ENCODE measurements around the gene ITGA11. TPM values are rescaled to one million over a fixed set of nuclear protein-coding genes. Genes with fewer than 3 reads are reported as not detected.

Gene ITGA11
- total RNA-seq, 2 experiments from 2014 or later: 1.7 to 3.6 TPM

DNA sequence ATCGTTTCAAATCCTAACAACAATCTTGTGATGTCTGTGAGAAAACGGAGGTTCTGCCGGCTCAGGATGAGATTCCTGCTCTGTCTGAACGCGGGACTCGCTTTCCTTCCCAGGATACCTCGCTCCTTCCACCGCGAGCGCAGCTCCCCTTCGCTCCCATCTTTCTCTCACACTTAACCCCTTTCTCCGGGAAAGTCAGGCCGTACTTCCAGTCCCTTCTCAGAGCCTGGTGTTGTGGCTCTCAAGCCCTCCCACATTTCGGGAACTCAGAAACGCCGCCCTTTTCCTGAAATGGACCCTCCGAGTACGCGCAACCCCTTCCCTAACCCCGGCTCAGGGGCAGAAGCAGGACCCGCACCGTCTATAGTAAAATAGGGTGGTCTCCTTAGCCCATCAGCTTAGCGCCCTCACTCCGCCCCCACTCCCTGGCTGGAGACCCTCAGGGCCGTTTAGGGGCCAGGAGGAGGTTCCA lies 154.8 kb downstream of the ITGA11 start:
- Mint-ChIP-seq H3K4me1 (ENCODE audit: low read depth) (peaks cover 34% of the 10 kb centered on the region), H3K36me3 (ENCODE audit: low read depth) (peaks cover 23% of the 10 kb centered on the region), H3K4me3 (peak overlapping the region; percentile 93), H3K27me3 (no peaks in the 10 kb centered on the region), H3K27ac (peak overlapping the region; percentile 98), H3K9me3 (no peaks in the 10 kb centered on the region)
- ChIA-PET POLR2A (interaction anchor here (0.6 to 7.4 kb wide), 15 partner anchors 11 to 335 kb away, joined by 3 to 50 read pairs (median 3); partner anchors contain the start of genes CLN6 and PIAS1), CTCF (interaction anchor here (0.7 to 7.5 kb wide), 7 partner anchors 15 to 48 kb away, joined by 3 to 41 read pairs (median 6); partner anchors contain the start of gene CLN6)
- ATAC-seq (peak; percentile 15), DNase-seq (no peak)
- no peak for TF ChIP-seq CTCF (IDR thresholded peaks at IDR 0.05)
- intact Hi-C loops (cut with micrococcal nuclease): no loop called here

GRCh38 chr15:68276668-68277067 lies 155.3 kb downstream of the ITGA11 start:
- TF ChIP-seq CTCF (IDR thresholded peaks at IDR 0.05): no peak
- Mint-ChIP-seq H3K27ac (peak overlapping the region; percentile 98), H3K4me3 (peak overlapping the region; percentile 93), H3K9me3 (no peaks in the 10 kb centered on the region), H3K36me3 (ENCODE audit: low read depth) (peaks cover 20% of the 10 kb centered on the region), H3K4me1 (ENCODE audit: low read depth) (peaks cover 29% of the 10 kb centered on the region), H3K27me3 (no peaks in the 10 kb centered on the region)
- DNase-seq: no peak
- ChIA-PET POLR2A (interaction anchor here (0.6 to 7.4 kb wide), 10 partner anchors 12 to 336 kb away, joined by 3 to 50 read pairs (median 4); partner anchors contain the start of gene CLN6), CTCF (interaction anchor here (0.7 to 7.5 kb wide), 5 partner anchors 18 to 29 kb away, joined by 3 to 41 read pairs (median 6); no protein-coding TSS in a partner anchor)
- intact Hi-C loops (cut with micrococcal nuclease): no loop called here
- no peak for ATAC-seq

DNA sequence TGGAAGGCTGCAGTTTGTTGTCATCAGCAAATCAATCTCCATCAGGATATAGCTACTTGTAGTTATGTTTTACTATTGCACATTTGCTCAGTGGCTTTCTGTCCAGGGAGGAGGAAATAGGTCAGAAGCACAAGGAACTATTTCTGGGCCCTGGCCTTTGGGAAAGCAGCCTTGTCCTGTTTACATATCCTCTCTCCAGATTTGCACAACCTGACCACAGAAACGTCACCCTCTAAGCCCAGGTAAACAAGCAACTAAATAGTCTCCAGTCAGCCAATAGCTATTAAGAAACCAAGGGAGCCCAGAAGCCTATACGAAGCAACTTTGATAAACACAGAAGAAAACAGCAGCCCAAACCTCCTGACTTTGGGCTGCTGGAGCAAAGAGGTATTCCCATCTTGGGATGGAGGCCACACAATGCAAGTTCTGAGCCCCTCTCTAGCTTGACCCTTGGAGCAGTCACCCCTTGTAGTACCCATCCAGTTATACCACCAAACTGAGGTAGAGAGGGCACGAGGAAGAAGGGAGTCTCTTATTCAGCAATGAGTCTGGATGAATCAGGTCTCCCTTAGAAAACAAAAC lies 156.7 kb downstream of the ITGA11 start:
- Mint-ChIP-seq H3K4me3 (no peak overlapping the region), H3K27me3 (no peaks in the 10 kb centered on the region), H3K36me3 (ENCODE audit: low read depth) (peaks cover 17% of the 10 kb centered on the region), H3K9me3 (no peaks in the 10 kb centered on the region), H3K27ac (no peak overlapping the region), H3K4me1 (ENCODE audit: low read depth) (peaks cover 17% of the 10 kb centered on the region)
- POLR2A ChIA-PET: interaction anchor here (7.4 kb wide), 1 partner anchor 46 kb away, joined by 50 read pairs; the partner anchor contains the start of gene CLN6
- no peak for TF ChIP-seq CTCF (IDR thresholded peaks at IDR 0.05)
- ATAC-seq: no peak
- DNase-seq: no peak
- CTCF ChIA-PET: interaction anchor here (2.1 to 7.5 kb wide), 2 partner anchors 21 to 31 kb away, joined by 7 to 41 read pairs; no protein-coding TSS in a partner anchor
- intact Hi-C loops (cut with micrococcal nuclease): no loop called here

DNA sequence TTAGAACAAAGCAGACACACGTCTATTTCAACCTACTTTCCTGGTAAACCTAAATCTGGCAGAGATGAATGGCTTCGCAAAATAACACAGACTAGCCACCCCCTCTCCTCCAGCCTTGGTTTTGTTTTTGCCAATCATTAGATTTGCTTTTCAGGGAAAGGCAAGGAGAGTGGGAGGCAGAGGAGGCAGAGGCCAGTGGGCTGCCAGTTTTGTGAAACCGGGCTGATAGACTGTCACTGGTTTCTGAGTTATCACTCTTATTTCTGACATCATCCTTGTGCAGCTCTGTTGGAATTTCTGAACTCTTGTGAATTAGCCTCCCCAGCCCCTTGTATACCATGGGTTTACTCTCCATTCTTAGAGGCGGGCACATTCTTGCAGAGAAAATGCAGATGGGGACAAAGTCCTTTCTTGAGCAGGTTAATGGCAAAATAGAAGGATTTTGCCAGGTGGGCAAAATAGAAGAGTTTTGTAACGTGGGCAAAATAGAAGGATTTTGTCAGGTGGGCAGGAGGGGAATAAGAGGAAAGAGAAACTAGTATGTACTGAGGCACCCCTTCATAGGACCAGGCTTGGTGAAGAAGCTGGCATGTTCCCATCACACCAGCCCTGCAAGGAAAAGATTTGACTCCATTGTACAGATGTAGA lies 157.6 kb downstream of the ITGA11 start:
- no peak overlapping the region for H3K4me3 Mint-ChIP-seq

More for the DNA sequence above, 157.6 kb downstream of the ITGA11 start:
- CTCF ChIA-PET: interaction anchor here (2.1 to 7.5 kb wide), 2 partner anchors 20 to 32 kb away, joined by 7 to 41 read pairs; no protein-coding TSS in a partner anchor
- intact Hi-C loops (cut with micrococcal nuclease): no loop called here
- no peaks in the 10 kb centered on the region for H3K9me3 Mint-ChIP-seq
- TF ChIP-seq CTCF (IDR thresholded peaks at IDR 0.05): no peak
- H3K27ac Mint-ChIP-seq: no peak overlapping the region
- DNase-seq (no peak), ATAC-seq (no peak)
- peaks cover 11% of the 10 kb centered on the region for H3K4me1 Mint-ChIP-seq (ENCODE audit: low read depth)
- H3K36me3 Mint-ChIP-seq (ENCODE audit: low read depth): peaks cover 9% of the 10 kb centered on the region
- POLR2A ChIA-PET: no interaction called here
- H3K27me3 Mint-ChIP-seq: no peaks in the 10 kb centered on the region

All from activated CD8-positive, alpha-beta T cell treated with anti-CD3 and anti-CD28 coated beads for 36 hours (primary cell).